Right forelimb (tissue), 1 donor: Measurements from ENCODE around the gene POLR1D.
"Not testable (repeated sequence)": the region's sequence is repeated elsewhere in the genome, so short reads cannot be mapped to it uniquely, and the experiment has no call there.

Experiments
- DNase-seq: peaks from one replicate; pipeline ENCODE4 v3.0.0-alpha.2; 2018

POLR1D gene

DNA sequence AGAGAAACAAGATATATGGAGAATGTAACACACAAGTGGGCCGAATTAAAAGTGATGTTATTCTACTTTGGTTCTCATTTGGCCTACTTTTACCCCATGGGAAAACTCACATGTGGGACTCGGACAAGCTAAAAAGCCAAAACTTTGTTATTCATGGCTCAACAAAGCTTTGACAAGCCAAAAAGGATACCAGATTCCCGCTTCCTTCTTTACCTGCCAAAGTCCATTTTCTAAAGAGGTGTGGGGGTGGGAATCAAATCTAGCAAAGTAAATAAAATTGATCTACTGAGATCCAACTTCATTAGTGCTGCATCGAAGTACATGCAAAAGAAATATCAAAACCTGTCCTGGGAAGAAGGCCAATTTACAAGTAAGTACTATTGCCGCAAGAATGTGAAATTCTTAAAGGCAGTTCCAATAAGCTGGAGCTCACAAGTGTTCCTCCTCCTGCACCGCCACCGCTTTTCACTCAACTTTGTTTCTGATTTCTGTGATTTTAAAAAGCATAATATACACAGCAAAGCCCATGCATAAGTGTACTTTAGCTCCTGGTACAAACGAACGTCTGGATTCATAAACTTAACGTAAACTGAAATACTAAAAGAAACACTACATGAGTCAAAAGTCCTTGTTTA lies 2.5 kb upstream of the POLR1D start:
- DNase-seq, result no peak

DNA sequence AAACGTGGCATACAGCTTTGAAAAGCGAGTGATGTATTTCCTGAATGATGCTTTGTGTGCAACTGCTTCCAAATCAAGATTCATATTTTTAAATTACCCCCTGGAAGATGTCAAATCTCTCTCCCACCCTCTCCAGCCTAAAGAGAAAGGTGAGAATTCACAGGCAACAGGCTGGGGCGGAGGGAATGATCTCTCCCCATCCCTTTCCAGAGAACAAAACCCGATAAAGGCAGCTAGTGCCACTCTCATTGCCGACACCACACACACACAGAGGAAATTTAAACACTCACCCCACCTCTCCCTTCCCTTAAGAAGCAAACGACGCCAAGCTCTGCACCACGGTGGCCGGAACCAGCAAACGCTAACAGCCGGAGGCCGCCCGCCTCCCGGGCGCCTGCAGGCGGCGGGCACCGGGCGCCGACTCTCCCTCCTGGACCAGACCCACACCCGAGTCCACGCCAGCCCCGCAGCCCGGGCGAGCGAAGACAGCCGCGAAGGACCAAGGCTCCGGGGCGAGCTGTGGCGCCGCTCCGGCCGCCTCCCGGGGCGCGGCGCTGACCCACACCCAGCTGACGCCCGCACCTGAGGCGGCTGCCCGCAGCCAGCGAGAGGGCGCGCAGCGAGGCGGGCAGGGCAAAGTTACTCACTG lies 1.8 kb upstream of the POLR1D start:
- DNase-seq, result no peak

DNA sequence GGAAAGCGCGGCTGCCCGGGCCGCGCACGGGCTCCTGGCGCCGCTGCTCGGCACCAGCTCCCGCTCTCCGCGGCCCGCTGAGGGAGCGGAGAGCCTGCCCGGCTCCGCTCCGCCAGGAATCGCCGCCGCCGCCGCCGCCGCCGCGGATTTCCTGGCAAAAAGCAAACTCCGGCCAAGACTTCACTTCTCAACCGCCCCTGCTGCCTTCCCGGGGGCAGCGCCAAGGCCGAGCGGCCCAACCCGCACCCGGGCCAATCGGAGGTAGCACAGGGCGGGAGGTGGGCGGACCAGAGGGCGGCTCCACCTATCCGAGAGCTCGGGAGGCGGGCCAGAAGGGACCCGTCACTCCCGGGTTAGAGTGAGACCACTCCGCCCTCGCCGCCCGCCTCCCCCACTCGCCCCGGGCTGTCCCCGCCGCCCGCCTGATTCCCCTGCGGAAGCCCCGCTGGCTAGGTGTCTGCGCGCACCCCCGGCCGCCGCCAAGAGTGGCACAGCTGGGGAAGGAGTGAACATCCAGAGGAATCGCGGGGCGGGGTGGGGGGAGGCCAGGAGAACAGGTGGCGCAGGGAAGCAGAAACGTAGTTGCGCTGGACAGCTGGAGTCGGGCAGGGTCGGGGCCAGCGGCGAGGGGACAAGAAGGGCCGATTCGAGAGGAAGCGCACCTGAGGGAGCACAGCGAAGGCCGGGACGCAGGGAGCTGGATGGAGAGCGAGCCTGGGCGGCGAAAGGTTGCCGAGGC lies 1.1 kb upstream of the POLR1D start, which contains the start of gene LNX2:
TSS of gene LNX2 (minus strand) at position 153 of the 739 bp plus-strand sequence. CDS start 38,826 bp downstream, outside the sequence.
- peak; percentile 98 for DNase-seq

DNA sequence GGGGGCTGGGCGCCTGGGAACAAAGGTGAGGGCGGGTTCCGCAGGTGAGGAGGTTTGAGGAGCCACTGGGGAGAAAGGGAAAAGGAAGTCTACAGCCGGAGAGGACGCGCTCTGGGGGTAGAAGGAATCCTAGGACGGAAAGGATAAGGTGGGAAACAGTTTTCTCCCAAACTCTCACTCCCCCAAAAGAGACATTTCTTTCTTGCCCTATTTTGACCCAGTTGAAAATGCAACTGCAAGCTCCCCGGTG lies 651 bp upstream of the POLR1D start:
- no peak for DNase-seq

DNA sequence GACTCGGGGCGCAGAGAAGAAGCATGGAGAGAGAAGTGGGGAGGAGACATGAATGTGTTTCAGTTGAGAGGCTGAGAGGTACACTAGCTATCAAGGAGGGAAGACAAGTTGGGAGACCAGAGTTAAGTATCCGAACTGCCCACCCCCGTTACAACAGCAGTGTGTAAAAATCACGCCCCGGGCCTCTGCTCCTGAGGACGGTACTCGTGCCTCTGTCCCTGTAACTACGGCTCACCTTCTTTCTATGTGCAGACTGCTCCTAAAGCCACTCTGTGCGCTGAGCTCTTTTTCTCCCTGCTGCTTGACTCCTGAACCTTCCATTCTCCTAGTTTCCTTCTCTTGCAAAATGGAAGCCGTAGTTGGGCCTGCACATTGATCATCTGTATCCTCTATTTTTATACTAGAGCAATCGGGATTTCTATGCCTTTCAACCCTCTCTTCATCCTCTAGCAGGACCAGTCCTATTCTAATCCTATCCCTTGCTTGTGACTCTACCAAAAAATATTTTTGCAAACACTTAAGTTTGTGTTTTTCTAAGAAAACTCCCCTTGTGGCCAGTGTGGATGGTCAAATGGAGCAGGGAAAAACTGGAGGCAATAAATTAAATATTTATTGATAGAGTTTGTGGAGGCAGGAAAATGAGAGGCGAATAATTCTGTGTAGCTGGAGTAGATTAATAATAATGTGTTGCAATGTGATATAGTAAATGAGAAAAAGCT lies 569 bp downstream of the POLR1D start:
- no peak for DNase-seq

DNA sequence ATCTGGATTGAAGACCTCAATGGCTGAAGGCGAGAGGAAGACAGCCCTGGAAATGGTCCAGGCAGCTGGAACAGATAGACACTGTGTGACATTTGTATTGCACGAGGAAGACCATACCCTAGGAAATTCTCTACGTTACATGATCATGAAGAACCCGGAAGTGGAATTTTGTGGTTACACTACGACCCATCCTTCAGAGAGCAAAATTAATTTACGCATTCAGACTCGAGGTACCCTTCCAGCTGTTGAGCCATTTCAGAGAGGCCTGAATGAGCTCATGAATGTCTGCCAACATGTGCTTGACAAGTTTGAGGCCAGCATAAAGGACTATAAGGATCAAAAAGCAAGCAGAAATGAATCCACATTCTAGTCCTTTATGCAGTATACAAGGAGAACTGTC lies 1.2 kb downstream of the POLR1D start:
- no peak for DNase-seq

DNA sequence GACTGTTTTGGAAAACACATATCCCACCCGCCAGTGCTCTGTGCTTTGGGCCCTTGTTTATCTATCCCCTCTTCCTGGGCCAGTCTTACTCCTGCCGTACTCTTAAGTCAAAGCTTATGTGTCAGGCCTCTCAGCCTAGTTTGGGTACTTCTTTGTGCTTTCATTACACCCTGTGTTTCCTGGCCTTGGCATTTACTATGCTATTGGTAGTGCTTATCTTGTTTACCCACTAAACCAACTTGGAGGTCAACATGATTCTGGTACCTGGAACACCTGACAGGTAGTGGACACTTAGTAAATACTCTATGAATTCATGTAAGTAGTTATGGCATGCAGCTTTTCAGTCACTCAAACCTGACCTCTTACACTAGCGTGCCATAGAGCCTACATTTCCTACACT lies 2.4 kb downstream of the POLR1D start:
- no peak for DNase-seq

DNA sequence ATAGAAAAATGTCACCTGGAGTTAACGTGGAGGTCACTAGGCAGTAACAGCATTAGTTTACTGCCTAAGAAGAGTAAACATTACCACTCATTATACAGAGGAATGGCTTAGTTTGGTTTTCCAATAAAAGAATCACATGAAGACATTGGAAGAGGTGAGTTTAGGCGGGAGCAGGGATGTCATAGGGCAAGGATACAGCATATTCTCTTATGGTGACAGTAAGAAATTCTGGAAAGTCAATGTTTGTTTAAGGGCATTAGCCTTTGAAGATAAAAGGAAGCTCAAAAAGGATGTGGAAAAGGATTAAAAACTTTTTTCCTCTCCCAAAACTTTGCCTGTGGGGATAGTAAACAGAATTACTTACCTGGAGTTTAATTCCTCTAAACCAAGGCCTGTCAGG lies 4.1 kb downstream of the POLR1D start:
- no peak for DNase-seq

DNA sequence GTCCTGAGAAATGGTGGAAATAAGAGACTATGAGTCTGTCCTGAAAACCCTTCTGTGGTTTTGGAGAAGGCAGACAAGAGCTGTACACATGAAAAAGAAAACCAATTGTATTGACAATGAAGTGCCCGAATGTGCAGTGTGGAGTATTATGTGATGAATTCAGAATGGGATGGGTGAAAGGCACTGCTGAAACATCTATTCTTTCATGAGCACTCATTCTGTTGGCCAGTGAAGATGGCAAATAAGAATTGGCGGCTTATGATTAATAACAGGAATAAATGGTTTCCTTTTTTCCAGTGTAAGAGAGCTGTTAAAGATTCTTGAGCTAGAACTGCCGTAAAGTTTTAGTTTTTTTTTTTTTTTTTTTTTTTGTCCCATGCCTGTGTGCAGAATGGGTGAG lies 5.7 kb downstream of the POLR1D start:
- DNase-seq, result no peak

DNA sequence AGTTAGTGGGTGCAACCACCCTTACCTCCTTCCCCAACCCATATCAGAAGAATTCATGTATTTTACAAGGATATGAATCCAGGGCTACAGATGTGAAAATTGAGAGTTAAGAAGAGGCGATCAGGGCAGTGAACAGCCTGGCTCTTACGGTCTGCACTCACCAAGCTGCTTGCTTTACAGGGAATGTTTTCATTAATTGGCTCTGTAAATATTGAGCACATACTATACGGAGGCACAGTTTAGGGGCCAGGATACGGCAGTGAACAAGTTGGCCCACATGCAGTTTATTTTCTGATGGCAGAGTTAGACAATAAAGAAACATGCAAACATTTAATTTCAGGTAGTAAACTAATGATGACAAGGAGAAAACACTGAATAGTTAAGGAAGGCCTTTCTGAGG lies 6.4 kb downstream of the POLR1D start:
- no peak for DNase-seq

DNA sequence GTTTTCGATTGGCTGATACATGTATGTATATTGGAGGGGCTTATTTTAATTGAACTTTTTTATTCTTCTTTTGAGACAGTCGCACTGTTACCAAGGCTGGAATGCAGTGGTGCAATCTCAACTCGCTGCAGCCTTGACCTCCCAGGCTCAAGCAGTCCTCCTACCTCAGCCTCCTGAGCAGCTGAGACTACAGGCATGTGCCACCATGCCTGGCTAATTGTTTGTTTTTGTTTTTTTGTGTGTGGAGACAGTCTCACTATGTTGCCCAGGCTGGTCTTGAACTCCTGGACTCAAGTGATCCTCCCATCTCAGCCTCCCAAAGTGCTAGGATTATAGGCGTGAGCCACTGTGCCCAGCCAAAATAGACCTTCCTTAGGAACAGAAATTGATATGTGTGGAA lies 7.1 kb downstream of the POLR1D start:
- not testable (repeated sequence) for DNase-seq

DNA sequence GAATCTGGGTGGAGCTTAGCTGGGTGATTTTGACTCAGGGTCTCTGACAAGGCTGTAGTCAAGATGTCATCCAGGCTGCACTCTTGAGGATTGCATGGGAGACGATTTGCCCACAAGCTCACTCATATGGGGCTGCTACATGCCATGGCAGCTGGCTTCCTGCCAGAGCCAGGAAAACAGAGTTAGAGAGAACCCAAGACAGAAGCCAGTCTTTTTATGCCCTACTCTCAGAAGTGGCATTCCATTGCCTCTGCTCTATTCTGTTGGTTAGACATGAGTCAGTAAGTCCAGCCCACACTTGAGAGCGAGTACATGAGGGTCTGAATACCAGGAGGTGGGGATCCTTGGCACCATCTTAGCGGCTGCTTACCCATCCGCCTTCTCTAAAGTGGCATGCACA lies 9.5 kb downstream of the POLR1D start:
- DNase-seq, result no peak

DNA sequence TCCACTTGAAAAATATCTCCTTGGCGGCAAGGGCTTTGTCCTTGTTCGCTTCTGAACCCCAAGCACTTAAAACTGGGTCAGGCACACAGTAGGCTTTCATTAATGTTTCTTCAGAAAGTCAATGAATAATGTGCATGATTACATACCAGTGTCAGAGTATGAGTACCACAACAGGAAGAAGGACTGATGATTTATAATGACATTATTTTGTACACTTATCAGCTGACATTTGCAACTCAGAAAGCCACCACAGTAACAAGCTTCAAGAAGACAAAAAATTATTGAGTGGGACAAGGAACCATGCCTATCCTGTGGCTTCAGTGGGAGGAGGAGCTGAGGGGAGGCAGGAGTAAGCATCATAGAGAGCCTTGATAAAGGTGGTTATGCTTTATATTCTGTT lies 10.0 kb downstream of the POLR1D start:
- no peak for DNase-seq

DNA sequence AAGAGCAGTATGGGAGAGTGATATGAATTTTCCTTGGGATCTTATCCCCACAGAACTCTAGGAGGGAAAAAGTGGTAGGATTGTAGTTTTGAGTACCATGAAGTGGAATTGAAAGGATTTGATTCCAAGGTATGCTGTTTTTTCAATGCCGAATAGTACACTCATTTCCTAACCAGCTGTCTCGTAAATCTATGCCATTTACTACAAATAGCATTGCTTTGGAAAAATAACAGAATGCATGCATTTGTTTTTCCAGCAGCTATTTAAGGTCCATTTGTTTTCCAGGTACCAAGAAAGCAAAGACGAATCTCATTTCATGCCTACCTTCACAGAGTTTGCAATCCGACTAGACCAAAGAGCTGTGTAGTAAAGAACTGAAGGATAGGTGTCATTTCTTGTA lies 10.5 kb downstream of the POLR1D start:
- no peak for DNase-seq

DNA sequence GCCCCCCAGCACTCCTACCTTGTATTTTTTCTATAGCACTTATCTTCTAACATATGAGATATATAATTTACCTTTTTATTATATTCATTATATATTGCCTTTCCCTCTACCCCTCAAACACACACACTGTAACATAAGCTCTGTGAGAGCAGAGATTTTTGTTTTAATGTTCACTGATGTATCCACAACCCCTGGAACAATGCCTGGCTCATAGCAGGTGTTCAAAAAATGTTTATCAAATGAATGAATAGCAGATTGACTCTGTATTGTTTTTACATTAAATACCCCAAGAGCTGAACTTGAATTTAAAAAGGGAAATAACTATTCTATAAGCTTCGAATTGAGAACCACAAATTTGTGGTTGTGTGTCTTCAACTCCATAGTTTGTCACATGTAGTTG lies 11.0 kb downstream of the POLR1D start:
- no peak for DNase-seq

DNA sequence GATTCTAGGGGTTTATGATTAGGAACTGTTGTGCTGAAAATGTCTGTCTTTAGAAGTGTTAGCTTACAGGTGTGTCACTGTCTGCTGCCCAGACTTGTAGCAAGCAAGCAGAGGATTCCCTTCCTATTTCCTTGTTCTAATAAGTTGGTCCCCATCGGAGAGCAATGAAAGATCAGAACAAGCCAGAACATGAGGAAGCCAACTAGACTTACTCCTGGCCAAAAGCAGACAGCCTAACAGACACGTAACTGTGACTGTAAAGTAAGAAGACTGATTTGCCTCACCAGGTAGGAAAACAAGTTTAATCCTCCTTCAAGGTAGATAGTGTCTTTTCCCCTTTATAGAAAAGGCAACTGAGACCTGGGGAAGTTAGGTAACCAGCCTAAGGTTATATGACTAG lies 12.5 kb downstream of the POLR1D start:
- no peak for DNase-seq

DNA sequence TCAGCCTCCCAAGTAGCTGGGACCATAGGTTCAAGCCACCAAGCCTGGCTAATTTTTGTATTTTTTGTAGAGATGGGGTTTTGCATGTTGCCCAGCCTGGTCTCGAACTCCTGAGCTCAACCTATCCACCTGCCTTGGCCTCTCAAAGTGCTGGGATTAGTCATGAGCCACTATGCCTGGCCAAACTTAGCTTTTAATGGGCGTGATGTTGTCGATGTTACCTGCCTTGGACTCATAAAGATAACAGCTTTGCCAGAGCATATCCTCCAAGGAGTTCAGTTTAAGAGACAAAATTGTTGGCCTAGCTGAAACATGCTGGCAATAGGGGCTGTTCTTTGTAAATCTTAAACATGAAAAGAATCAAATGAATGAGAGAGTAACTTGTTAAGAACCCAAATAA lies 13.1 kb downstream of the POLR1D start:
- DNase-seq, result no peak

DNA sequence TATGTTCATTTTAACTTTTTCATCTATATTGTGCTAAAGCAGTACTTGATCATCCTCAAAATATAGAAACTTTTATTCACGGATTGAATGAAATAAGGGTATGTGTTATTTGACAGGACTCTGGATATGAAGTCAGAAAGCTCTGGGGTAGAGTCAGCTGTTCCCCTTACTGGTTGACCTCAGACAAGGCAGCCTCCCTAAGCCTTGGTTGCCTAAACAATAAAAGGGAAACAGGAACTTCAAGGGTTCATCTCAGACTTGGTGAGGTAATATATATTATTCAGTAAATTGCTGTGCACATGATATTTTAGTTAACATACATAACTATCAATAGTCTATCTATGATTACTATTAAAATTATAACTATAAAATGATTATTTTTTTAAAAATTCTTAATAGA lies 13.6 kb downstream of the POLR1D start:
- no peak for DNase-seq

DNA sequence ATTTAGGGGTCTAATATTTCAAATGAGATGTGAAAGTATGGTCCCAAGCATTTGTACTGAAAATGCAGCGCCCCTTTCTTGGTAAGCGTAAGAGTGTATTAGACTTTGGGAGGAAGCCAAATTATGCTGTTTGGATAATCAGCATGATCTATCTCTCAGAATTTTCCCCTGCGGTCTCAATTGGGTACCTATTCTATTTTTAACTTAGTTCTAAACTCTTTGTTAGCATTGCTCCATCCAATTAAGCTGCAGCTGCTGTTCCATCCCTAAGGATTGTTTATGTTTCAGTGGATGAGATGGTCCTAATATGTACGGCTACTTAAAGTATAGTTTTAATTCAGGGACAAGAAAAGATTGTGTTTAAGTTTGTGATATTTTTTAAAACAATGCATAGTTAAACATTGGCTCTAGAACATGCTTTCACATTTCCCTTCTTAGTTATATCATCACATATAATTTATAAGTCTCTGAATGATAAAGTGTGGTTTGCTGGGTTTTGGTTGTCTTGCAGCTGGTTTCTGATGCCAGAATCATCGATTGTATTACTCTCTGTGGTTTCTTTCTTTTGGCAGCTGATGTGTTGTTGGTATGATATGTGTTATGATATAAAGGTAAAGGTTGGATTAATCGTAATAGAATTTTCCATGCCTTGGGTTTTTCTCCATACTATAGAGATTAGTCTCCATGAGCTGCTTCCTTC lies 15.0 kb downstream of the POLR1D start:
- no peak for DNase-seq

DNA sequence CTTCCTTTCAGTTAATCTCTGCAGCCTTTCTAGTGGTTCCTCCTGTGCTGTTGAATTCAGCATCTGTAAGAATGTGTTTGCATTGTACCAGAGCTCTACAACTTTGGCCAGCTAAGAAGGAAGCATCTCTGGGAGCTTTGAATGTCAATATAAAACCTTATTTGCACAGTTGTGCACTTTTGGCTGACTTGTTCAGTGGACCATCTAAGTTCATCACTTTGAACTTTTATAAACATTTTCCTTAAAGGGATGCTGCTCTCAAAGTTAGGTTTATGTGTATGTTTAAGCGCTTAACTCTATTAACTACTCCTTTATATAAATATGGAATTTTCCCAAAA lies 15.6 kb downstream of the POLR1D start:
- DNase-seq, result no peak

DNA sequence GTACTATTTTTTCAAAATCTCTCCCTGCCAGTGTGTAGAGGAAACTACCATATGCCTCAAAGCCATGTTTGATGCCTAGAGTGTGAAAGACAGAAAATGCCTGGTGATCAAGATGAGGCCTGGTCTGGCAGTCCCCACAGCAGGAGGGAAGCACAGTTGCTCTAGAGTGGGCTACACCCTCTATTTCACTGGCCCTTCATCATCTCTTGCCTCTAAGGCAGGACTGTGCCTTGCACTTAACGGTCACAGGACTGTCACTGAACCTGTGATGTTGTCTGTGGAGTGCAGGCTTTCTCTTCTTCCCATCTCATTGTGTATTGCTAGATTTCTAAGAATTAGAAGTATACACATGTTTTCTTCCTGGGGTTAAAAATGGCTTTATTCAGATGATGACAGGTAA lies 16.3 kb downstream of the POLR1D start:
- no peak for DNase-seq

DNA sequence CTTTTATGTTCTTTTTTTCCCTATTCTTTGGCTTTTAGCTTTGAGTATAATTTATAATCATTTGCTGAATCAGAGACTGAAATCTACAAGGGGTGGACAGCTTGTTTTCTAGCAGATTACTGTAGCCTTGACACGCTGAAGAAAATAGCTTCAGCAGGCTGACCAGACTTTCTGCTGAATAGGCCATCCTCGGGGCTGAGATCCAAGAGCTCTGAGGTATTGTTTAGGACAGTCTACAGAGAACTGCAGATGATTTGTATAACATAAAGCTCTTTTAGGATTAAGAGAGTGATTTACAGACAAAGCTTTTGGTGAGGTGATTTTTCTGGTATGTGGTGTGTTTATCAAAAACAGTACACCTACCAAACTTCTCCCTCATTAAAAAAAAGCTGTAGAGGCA lies 16.8 kb downstream of the POLR1D start:
- no peak for DNase-seq

DNA sequence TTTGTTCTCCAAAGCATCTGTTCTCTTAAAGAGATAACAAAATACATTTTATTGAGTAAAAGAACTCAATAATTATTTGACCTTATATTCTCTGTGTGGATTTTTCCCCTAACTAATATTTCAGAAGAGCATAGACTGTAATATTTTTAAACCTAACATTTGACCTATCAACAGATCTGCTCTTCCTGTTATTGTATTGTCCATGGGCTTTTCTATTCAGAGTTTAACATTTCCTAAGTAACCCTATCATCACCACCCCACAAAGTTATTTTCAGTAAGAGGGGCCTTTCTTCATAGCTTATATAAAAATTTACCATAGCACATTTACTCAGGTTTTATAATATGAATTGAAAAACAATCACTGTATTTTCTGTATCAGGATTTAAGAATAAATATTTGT lies 17.5 kb downstream of the POLR1D start:
- DNase-seq, result no peak
